Measurements from ENCODE around the gene AR.

DNA sequence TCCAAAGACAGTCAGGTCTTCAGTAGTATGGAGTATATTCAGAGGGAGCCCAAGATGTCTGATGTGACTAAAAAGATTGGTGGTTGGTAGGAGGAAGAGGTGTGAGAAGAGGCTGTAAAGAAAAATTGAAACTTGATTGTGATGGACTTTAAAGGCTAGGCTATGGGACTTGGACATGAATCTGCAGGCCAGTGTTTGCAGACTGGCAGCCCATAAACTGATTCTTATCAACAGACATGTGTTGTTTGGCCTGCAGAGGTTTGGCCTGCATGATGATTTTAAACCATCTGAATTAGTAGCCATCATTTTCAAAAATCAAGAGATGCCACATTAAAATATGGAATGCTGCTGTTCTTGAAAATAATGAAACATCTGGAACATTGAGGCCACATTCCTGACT is 5.4 kb upstream of the AR start:
- TF ChIP-seq, protein P1, sequence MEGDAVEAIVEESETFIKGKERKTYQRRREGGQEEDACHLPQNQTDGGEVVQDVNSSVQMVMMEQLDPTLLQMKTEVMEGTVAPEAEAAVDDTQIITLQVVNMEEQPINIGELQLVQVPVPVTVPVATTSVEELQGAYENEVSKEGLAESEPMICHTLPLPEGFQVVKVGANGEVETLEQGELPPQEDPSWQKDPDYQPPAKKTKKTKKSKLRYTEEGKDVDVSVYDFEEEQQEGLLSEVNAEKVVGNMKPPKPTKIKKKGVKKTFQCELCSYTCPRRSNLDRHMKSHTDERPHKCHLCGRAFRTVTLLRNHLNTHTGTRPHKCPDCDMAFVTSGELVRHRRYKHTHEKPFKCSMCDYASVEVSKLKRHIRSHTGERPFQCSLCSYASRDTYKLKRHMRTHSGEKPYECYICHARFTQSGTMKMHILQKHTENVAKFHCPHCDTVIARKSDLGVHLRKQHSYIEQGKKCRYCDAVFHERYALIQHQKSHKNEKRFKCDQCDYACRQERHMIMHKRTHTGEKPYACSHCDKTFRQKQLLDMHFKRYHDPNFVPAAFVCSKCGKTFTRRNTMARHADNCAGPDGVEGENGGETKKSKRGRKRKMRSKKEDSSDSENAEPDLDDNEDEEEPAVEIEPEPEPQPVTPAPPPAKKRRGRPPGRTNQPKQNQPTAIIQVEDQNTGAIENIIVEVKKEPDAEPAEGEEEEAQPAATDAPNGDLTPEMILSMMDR (IDR thresholded peaks at IDR 0.05; ENCODE audit: extremely low read depth in 1 of 2, insufficient read depth in 1 of 2, low read depth in 1 of 2, low read length in 2 of 2): no peak
- TF ChIP-seq POLR2A (IDR thresholded peaks at IDR 0.05; ENCODE audit: low read depth, low read length) (no peak), POLR2AphosphoS5 (IDR thresholded peaks at IDR 0.05; ENCODE audit: insufficient read depth, low read depth, low read length) (no peak), MYC (IDR thresholded peaks at IDR 0.05; ENCODE audit: low read depth, low read length) (no peak), JUN (IDR thresholded peaks at IDR 0.05; ENCODE audit: borderline replicate concordance, insufficient read depth, insufficient read length, low read depth) (no peak), GATA2 (IDR thresholded peaks at IDR 0.05; ENCODE audit: insufficient read depth, insufficient read length, low read depth, low read length) (no peak)
- TF ChIP-seq, protein P2, sequence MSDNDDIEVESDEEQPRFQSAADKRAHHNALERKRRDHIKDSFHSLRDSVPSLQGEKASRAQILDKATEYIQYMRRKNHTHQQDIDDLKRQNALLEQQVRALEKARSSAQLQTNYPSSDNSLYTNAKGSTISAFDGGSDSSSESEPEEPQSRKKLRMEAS (IDR thresholded peaks at IDR 0.05; ENCODE audit: insufficient read depth, insufficient read length): no peak
